GM12872 (cell line): ENCODE data around the gene ANKFY1.

Source experiments
- TF ChIP-seq, protein P1 (sequence below): IDR thresholded peaks from 3 replicates; pipeline ENCODE4 v1.5.1; 2011; ENCODE audit warnings: low read depth, mild to moderate bottlenecking, low read length, moderate library complexity; ENCODE audit not compliant: insufficient read depth

Gene ANKFY1

DNA sequence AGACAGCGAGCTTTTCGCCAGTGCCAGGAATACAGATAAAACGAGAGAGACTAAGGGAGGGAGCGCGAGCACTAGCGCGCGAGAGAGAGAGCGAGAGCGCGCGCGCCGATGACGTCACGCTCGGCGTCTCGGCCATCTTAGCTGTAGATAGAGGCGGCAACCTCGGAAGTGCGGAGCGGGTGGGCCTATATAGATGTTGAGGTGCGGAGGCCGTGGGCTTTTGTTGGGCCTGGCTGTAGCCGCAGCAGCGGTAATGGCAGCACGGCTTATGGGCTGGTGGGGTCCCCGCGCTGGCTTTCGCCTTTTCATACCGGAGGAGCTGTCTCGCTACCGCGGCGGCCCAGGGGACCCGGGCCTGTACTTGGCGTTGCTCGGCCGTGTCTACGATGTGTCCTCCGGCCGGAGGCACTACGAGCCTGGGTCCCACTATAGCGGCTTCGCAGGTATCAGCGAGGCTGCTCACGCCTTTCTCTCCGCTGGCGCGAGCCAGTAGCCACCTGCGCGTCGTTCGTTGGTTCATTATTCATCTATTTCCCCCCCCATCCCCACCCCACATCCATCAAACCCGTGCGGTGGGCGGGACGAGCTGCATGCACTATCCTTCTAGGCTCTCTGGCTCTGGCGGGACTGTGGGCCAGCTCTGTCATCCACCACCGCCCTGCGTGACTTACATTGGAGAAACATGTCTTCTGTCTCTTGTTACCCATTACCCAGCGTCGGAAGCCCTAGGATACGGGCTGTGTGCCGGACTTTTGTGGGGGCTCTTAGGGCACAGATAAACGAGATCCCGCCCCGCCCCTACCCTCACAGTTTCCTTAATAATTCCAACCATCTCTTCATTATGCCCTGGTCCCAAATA is 120.0 kb downstream of the ANKFY1 start:
- TF ChIP-seq, protein P1, sequence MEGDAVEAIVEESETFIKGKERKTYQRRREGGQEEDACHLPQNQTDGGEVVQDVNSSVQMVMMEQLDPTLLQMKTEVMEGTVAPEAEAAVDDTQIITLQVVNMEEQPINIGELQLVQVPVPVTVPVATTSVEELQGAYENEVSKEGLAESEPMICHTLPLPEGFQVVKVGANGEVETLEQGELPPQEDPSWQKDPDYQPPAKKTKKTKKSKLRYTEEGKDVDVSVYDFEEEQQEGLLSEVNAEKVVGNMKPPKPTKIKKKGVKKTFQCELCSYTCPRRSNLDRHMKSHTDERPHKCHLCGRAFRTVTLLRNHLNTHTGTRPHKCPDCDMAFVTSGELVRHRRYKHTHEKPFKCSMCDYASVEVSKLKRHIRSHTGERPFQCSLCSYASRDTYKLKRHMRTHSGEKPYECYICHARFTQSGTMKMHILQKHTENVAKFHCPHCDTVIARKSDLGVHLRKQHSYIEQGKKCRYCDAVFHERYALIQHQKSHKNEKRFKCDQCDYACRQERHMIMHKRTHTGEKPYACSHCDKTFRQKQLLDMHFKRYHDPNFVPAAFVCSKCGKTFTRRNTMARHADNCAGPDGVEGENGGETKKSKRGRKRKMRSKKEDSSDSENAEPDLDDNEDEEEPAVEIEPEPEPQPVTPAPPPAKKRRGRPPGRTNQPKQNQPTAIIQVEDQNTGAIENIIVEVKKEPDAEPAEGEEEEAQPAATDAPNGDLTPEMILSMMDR, result no peak

DNA sequence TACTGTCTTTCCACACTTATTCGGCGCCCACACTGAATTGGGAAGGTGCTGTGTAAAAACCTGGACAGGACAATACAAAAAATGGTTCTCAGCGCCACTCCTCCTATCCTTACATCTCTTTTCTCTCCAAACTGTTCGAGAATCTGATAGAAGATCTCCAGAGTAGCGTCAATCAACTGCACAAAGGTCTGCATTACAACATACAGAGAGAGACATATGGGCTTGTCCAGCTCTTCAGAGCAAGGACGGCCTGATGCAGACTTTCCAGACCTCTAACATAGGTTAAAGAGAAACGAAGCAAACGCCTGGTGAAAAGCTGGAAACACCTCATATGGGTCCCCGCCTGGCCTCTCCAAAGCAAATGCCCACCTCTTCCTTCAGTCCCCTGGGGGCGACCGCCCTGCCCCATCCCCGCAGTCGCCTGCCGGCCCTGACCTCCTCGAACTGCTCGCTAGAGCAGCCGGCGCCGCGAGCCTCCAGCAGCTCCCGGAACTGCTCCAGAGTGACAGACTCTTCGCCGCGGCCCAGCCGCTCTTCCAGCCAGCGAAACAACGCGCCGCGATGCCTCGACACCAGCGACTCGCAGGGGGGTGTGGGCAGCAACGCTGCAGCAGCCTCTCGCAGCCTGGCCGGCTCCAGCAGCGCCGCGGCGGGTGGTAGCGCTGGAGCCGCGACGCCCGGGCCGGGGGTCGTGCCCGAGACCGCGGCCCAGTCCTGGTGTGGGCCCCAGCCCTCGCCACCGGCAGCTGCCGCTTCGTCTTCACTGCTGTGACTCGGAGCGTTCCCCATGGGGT is 121.5 kb downstream of the ANKFY1 start:
- TF ChIP-seq, protein P1, result no peak

DNA sequence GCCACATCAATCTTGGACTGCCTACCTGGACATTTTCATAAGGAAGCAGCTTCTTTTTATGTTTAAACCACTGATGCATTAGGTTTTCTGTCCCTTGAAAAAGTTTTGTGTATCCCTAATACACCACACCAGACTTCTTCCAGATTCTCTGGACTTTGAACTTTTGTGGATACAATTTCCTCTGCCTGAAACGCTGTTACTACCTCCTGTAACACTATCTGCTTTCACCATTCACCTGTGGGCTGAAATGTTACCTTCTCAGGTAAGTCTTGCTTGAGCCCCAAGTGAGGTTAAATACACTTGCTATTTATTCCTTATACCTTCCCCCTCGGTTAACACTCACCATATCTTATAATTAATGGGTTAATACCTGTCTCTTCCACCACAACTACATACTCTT is 123.7 kb downstream of the ANKFY1 start:
- TF ChIP-seq, protein P1, result no peak

DNA sequence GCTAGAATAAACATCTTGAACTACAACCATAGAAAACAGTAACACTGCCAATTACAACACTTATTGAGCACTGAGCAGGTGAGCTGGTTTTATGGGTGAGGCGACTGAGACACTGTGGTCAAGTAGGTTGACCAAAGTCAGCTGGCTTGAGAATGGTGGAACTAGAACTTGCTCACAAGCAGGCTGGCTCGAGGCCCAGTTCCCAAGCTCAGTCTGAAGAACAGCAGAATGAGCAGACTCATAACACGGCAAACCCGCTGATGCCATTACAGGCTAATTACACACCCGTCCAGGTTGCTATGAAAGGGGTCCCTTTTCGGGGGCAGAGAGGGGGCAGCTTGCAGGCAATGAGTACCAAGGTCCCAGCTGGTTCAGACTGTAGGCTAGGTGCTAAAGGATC is 127.4 kb downstream of the ANKFY1 start:
- TF ChIP-seq, protein P1, result no peak

DNA sequence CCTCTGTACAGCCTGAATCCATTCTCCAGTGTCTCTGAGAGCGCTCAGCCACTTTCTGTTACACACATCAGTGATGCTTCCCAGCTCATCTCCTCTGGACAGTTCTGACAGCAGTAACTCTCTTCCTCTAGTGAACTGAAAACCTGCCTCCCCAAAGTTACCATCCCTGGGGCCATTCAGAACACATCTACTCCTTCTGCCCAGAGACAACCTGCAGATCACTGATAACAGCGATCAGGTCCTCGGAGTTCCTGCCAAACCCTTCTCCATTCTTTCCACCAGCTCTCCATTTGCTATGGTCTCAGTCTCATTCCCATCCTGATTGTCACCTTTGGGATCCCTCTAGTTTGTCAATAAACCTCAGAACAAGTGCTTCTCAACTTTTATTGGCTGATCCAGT is 128.3 kb downstream of the ANKFY1 start:
- TF ChIP-seq, protein P1, result no peak

DNA sequence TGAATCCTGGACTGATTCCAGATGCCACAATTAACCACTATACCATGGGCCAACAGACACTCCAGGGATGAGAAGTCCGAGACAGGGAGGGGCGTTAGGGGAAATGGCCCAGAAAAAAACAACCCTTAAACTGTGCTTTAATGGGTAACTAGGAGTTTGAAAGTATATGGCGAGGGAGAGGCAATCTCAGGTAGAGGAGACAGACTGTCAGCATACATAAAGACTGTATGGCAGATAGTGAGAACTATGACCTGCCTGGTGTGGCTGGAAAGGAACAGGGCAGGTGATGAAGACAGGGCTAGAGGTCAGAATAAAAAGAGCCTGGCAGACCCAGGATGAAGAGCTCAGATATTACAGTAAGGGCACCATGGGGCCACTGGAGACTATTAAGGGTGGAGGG is 129.1 kb downstream of the ANKFY1 start:
- TF ChIP-seq, protein P1, result no peak

DNA sequence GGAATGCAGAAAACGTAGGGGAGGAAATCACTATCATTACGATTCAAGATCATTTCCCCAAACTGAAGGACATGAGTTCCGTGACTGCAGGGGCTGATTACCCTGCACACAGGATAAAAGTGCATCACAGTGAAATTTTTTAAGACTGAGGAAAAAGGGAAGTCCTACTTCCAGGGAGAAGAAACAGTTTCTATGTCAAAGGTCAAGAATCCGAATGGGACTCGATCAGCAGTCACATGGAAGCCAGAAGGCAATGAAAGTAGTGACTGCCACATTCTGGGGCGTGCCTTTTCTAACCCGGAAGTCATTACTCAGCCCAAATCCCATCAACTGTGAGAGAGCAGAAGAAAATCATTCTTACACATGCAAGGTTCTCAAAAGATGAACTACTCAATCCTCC is 133.1 kb downstream of the ANKFY1 start:
- TF ChIP-seq, protein P1, result no peak
